Fibroblast of mammary gland (primary cell): Measurements from ENCODE around the gene EXOC8.
"Not testable (repeated sequence)": the region's sequence is repeated elsewhere in the genome, so short reads cannot be mapped to it uniquely, and the experiment has no call there.

ENCODE experiments used
- DNase-seq: peaks from one replicate; pipeline ENCODE4 v3.0.0-alpha.2; 2010; ENCODE audit warnings: low read depth
- H3K4me3 ChIP-seq: 2 replicates; pipeline ENCODE4 v1.5.1; 2011; ENCODE audit warnings: low read depth, mild to moderate bottlenecking, low read length, moderate library complexity; ENCODE audit not compliant: control insufficient read depth
- TF ChIP-seq, protein P1 (sequence below): conservative IDR thresholded peaks from 2 replicates; pipeline ENCODE4 v1.5.1; 2011; ENCODE audit warnings: low read depth, low read length, inconsistent platforms; ENCODE audit not compliant: control insufficient read depth, insufficient read depth

Gene EXOC8

DNA sequence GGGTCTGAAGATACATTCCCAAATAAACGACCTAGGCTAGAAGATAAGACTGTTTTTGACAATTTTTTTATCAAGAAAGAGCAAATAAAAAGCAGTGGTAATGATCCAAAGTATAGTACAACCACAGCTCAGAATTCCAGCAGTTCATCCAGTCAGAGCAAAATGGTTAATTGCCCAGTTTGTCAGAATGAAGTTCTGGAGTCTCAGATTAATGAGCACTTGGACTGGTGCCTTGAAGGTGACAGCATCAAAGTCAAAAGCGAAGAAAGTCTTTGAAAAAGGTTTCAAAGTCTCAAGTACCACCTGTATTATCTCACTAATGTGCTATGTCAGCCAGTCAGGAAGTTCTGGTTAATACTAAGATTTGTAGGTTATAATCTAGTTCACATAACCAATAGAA is 15.4 kb upstream of the EXOC8 start:
- TF ChIP-seq, protein P1, sequence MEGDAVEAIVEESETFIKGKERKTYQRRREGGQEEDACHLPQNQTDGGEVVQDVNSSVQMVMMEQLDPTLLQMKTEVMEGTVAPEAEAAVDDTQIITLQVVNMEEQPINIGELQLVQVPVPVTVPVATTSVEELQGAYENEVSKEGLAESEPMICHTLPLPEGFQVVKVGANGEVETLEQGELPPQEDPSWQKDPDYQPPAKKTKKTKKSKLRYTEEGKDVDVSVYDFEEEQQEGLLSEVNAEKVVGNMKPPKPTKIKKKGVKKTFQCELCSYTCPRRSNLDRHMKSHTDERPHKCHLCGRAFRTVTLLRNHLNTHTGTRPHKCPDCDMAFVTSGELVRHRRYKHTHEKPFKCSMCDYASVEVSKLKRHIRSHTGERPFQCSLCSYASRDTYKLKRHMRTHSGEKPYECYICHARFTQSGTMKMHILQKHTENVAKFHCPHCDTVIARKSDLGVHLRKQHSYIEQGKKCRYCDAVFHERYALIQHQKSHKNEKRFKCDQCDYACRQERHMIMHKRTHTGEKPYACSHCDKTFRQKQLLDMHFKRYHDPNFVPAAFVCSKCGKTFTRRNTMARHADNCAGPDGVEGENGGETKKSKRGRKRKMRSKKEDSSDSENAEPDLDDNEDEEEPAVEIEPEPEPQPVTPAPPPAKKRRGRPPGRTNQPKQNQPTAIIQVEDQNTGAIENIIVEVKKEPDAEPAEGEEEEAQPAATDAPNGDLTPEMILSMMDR, result no peak
- H3K4me3 ChIP-seq, result no peak overlapping the region
- DNase-seq, result no peak

DNA sequence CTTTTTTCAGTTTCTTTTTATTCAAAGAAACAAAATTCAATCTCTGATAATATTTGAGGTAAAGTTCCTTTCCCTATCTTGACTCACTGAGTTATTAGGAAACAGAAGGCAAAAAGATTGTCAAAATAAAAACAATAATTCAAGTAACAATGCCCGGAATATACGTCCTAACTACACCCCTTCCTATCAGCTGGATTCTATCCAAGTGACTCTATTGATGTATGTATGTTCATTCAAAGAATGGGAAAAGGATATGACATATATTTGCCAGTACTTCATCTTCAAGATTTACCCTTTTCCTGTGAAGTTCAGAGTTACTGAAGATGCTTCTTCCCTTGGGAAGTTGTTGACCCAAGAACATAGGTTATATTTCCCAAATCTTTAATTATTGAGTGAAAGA is 14.2 kb upstream of the EXOC8 start:
- no peak for DNase-seq
- TF ChIP-seq, protein P1, result no peak
- no peak overlapping the region for H3K4me3 ChIP-seq

DNA sequence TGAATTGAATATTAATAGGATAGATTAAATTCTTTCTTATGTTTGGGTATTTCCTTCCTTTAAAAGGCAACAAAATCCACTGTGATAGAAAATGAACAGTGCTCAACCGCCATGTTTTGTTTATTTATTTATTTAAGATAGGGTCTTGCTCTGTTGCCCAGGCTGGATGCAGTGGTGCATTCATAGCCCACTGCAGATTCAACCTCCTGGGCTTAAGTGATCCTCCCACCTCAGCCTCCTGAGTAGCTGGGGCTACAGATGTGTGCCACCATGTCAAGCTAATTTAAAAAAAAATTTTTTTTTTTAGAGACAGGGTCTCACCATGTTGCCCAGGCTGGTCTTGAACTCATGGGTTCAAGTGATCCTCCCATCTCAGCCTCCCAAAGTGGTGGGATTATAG is 11.2 kb upstream of the EXOC8 start:
- DNase-seq, H3K4me3 ChIP-seq: not testable (repeated sequence)

DNA sequence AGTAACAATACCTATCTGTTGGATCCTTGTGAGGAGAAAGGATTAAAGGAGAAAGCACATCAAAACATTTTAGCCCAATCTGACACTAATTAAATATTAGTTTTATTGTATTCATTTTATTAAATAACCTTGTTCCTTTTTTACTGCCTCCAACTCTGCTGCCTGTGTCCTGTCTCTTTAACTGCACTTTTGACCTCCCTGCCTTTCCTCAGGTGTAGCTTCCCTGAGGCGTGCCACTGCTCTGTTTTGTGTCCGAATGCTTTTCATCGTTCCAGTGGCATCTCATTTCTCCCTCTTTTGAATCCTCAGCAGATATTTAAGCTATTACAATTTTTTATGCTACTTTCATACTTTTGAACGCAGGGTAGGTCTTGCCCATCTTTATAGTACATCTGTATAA is 10.8 kb upstream of the EXOC8 start:
- DNase-seq, result no peak
- TF ChIP-seq, protein P1, result no peak
- no peak overlapping the region for H3K4me3 ChIP-seq

DNA sequence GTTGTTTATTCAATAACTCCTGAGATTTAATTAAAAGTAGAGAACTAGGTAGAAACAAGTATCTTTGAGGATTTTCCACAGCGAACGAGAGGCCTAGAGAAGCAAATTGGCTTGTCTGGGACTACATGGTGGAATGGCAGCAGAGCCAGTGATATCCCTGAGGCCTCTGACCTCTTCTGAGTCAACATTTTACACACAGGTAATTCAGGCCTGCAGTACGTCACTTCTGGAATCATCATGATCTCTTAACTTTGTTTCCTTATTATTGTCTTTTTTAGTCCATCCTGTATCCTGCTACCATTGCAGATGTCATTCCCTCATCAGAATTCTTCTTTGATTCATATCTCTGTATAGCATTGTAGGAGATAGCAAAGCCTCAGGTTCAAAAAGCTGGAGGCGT is 10.3 kb upstream of the EXOC8 start:
- TF ChIP-seq, protein P1, result no peak
- no peak overlapping the region for H3K4me3 ChIP-seq

DNA sequence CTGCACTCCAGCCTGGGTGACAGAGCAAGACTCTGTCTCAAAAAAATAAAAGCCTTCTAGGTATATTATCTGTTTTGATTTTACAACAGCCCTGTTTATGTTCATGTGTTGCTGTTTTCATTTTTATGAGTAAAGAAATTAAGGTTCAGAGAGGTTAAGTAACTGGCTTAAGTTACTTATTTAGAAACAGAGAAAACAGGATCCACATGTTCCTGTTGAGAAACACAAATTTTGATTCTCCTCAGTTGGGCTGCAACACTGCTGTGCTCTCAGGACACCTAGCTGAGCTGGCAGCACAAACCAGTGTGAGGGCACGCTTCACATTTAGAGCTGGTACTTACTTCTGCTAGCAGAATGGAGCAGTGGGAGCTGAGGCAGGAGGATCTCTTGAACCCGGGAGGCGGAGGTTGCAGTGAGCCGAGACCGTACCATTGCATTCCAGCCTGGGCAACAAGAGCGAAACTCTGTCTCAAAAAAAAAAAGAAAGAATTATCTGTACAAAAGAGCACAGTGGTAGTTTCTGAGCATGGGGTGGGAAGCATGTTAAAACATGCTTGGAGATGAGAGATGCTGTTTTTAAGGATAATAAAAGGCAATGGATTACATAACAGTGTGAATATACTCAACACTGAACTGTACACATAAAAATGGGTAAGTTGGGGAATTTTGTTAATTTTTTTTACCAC is 2.8 kb upstream of the EXOC8 start:
- H3K4me3 ChIP-seq, result no peak overlapping the region
- TF ChIP-seq, protein P1, result no peak
- DNase-seq, result no peak

More for the DNA sequence above, 10.3 kb upstream of the EXOC8 start:
- no peak for DNase-seq

DNA sequence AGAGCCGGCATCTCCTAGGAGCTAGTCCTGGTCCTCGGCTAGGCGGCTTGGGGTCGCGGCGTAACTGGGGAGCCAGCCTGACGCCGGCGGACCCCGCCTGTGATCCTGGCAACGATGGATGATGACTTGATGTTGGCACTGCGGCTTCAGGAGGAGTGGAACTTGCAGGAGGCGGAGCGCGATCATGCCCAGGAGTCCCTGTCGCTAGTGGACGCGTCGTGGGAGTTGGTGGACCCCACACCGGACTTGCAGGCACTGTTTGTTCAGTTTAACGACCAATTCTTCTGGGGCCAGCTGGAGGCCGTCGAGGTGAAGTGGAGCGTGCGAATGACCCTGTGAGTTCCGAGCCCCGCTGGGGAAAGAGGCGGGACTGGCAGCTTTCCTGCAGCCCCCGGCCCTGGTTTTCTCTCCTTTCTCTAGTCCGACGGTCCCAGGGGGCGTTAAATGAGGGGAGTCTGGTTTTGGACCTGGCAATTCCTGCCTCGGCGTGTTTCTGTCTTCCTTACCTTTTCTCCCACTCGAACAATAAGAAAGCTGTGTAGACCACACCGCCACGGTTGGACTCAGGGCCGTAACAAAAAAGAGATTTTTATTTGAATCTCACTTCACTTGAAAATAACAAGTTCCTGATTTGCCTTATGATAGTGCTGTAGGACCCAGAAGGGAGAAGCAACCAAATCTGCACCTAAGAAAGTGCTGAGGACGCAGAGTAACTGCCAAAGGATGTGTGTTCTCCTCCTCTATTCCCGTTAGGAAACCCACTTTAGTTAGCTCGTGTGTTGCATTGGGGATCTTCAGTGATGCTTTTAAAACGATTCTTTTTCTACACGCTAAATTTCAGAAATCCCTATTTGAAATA is 847 bp upstream of the EXOC8 start, which contains the start of gene SPRTN:
Gene SPRTN (plus strand): TSS at position 24 of the 859 bp plus-strand sequence. CDS start 91 bp downstream, at position 115.
- H3K4me3 ChIP-seq, result peak within 1 kb of the TSS; percentile 99
- TF ChIP-seq, protein P1, result no peak
- DNase-seq, result peak; percentile 26
